SU-DHL-6 (cell line): ENCODE data around the gene TMEM60.

Source experiments
- H2AFZ ChIP-seq: fragments of 200-600 bp; sonication (generic); 2 replicates; pipeline ENCODE4 v1.6.1; 2014; ENCODE audit warnings: low read depth, mild to moderate bottlenecking, moderate library complexity, mixed read lengths, antibody characterized with exemption, low read length; ENCODE audit not compliant: severe bottlenecking
- H3F3A ChIP-seq: fragments of 200-600 bp; shearing (Covaris generic); 2 replicates; pipeline ENCODE4 v1.6.0; 2016; ENCODE audit warnings: antibody characterized with exemption, mild to moderate bottlenecking; ENCODE audit not compliant: insufficient read depth
- H3K27ac ChIP-seq: fragments of 200-600 bp; sonication (generic); 2 replicates; pipeline ENCODE4 v1.5.1; 2016; ENCODE audit warnings: low read depth, mild to moderate bottlenecking, low read length, moderate library complexity, mixed read lengths
- H3K27me3 ChIP-seq: fragments of 200-600 bp; sonication (generic), shearing (Covaris generic); 2 replicates; pipeline ENCODE4 v1.6.0; 2014; ENCODE audit warnings: mild to moderate bottlenecking, low read length
- H3K36me3 ChIP-seq: fragments of 200-600 bp; sonication (generic); 2 replicates; pipeline ENCODE4 v1.6.1; 2014; ENCODE audit warnings: mild to moderate bottlenecking, low read length, mixed read lengths
- H3K4me2 ChIP-seq: fragments of 300-600, 200-600 bp; shearing (Covaris generic), sonication (generic); 2 replicates; pipeline ENCODE4 v1.6.0; 2014; ENCODE audit warnings: low read length, low read depth, mild to moderate bottlenecking; ENCODE audit not compliant: poor library complexity, severe bottlenecking
- H3K4me3 ChIP-seq: fragments of 200-600 bp; sonication (generic); 2 replicates; pipeline ENCODE4 v1.5.1; 2014; ENCODE audit warnings: antibody characterized with exemption, low read length, mild to moderate bottlenecking, mixed read lengths; ENCODE audit not compliant: insufficient read depth, poor library complexity, severe bottlenecking
- H3K79me2 ChIP-seq: fragments of 200-600 bp; sonication (generic); 2 replicates; pipeline ENCODE4 v1.6.1; 2014; ENCODE audit warnings: mild to moderate bottlenecking, low read length, moderate library complexity; ENCODE audit not compliant: insufficient read depth
- H3K9ac ChIP-seq: fragments of 200-600 bp; sonication (generic); 2 replicates; pipeline ENCODE4 v1.7.0; 2014; ENCODE audit warnings: mild to moderate bottlenecking, low read length
- H3K9me2 ChIP-seq: fragments of 200-600 bp; sonication (generic); replicated peaks from 2 replicates; pipeline ENCODE4 v1.6.1; 2014; ENCODE audit warnings: low read length; ENCODE audit not compliant: insufficient read depth
- H3K9me3 ChIP-seq: fragments of 200-600 bp; sonication (generic); 2 replicates; pipeline ENCODE4 v1.6.1; 2014; ENCODE audit warnings: low read length, mixed read lengths; ENCODE audit not compliant: insufficient read depth
- H4K20me1 ChIP-seq: fragments of 200-600 bp; sonication (generic); 2 replicates; pipeline ENCODE4 v1.6.1; 2014; ENCODE audit warnings: low read depth, mild to moderate bottlenecking, antibody characterized with exemption, low read length, moderate library complexity, mixed read lengths
- EZH2phosphoT487 ChIP-seq: fragments of 200-600 bp; sonication (generic), shearing (Covaris generic); conservative IDR thresholded peaks from 2 replicates; pipeline ENCODE4 v1.6.1; 2018; ENCODE audit warnings: mild to moderate bottlenecking, antibody characterized with exemption, low read length, moderate library complexity, mixed read lengths
- TF ChIP-seq, protein P1 (sequence below): fragments of 200-600 bp; sonication (generic); IDR thresholded peaks from one replicate; pipeline ENCODE4 v1.5.1; 2017; ENCODE audit warnings: antibody characterized with exemption, mild to moderate bottlenecking, low read length, moderate library complexity; ENCODE audit not compliant: insufficient read depth, poor library complexity, severe bottlenecking

TMEM60 gene

DNA sequence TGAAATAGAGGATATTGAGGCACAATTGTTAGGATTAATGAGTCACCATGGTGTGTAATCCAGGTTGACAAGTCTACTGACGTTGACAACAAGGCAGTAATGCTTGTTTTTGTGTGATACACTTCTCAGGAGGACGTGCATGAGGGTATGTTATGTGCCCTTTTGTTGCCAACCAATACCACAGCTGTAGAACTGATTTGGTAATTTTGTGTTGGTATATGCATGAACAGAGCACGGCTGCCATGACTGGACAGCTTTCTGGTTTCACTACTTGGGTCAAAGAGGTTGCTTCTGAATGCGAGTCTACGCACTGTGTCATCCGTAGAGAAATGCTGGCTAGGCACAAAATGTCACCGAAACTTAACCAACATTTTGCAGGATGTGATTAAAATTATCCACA lies 33.2 kb upstream of the TMEM60 start:
- peak overlapping the region; percentile 97 for H3K27ac ChIP-seq
- H4K20me1 ChIP-seq, result peaks cover 11% of the 10 kb centered on the region; the same call in 1 of the 2 replicates
- H3K9ac ChIP-seq, result peak overlapping the region; percentile 1; the same call in 1 of the 2 replicates
- no peaks in the 10 kb centered on the region for H3K9me2 ChIP-seq
- H3K27me3 ChIP-seq, result no peaks in the 10 kb centered on the region
- peaks cover 99% of the 10 kb centered on the region for H3K79me2 ChIP-seq
- H3K4me2 ChIP-seq, result peak overlapping the region; percentile 97
- no peak overlapping the region for H3K4me3 ChIP-seq
- no peak overlapping the region for H2AFZ ChIP-seq
- H3K36me3 ChIP-seq, result no peaks in the 10 kb centered on the region
- H3K9me3 ChIP-seq, result no peaks in the 10 kb centered on the region
- TF ChIP-seq, protein P1, sequence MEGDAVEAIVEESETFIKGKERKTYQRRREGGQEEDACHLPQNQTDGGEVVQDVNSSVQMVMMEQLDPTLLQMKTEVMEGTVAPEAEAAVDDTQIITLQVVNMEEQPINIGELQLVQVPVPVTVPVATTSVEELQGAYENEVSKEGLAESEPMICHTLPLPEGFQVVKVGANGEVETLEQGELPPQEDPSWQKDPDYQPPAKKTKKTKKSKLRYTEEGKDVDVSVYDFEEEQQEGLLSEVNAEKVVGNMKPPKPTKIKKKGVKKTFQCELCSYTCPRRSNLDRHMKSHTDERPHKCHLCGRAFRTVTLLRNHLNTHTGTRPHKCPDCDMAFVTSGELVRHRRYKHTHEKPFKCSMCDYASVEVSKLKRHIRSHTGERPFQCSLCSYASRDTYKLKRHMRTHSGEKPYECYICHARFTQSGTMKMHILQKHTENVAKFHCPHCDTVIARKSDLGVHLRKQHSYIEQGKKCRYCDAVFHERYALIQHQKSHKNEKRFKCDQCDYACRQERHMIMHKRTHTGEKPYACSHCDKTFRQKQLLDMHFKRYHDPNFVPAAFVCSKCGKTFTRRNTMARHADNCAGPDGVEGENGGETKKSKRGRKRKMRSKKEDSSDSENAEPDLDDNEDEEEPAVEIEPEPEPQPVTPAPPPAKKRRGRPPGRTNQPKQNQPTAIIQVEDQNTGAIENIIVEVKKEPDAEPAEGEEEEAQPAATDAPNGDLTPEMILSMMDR, result no peak
- TF ChIP-seq EZH2phosphoT487, result no peak
- H3F3A ChIP-seq, result peaks cover 61% of the 10 kb centered on the region

DNA sequence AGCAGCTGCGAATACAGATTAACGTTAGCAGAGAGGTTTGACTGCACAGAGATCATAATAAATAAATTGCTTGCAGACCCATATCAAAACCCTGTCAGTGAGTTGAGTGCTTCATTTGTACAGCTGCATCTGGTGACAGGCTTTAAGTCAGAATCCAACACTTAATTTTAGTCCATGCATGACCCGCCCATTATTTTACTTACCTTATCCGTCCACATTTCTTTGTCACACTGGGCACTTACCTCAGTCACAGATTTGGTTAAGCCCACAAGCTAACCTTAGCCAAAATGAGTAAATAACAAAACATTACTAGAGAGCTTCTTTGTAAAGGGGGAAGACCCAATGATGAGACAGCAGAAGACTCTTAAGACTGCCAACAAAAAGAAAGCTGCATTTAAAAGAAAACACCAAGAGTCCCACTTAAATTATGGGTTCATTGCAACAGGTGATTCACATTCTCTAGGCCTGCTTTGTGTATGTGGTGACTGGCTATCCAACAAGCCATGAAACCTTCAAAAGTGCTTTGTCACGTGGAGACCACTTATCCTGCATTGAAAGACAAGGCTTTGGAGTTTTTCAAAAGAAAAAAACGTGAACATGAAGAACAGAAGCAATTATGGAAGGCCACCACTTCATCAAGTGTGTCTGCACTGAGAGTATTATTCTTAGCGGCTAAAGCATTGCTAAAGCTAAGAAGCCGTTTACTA lies 32.6 kb upstream of the TMEM60 start:
- Histone ChIP-seq H3K36me3 (no peaks in the 10 kb centered on the region), H3K79me2 (peaks cover 99% of the 10 kb centered on the region), H4K20me1 (peaks cover 11% of the 10 kb centered on the region; the same call in 1 of the 2 replicates), H3F3A (peaks cover 68% of the 10 kb centered on the region), H3K9me3 (no peaks in the 10 kb centered on the region), H3K27ac (peak overlapping the region; percentile 97), H3K9ac (peak overlapping the region; percentile 26), H3K4me2 (peak overlapping the region; percentile 97), H2AFZ (no peak overlapping the region), H3K4me3 (no peak overlapping the region), H3K27me3 (no peaks in the 10 kb centered on the region), H3K9me2 (no peaks in the 10 kb centered on the region)
- TF ChIP-seq, protein P1, result no peak
- no peak for TF ChIP-seq EZH2phosphoT487

DNA sequence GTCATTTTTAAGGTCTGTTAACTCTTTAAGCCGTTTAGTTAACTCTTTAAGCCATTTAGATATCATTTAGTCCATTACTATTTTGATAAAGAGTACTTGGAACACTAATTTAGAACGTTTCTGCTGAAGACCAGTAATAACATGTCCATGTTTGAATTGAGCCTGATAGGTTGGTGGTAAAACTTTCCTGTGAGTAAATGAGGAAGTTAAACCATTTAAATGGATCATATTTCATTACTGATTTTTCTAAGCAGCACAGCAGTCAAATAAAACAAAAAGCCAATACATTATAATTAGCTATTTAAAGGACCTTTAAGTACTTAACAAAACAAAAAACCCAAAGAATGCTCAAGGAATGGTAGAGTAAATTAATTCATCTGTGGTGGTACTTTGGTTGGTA lies 29.8 kb upstream of the TMEM60 start:
- peak overlapping the region; percentile 97 for H3K27ac ChIP-seq
- TF ChIP-seq, protein P1, result no peak
- TF ChIP-seq EZH2phosphoT487, result no peak
- no peaks in the 10 kb centered on the region for H3K27me3 ChIP-seq
- peaks cover 11% of the 10 kb centered on the region; the same call in 1 of the 2 replicates for H4K20me1 ChIP-seq
- H3K4me3 ChIP-seq, result peak overlapping the region; percentile 32
- H2AFZ ChIP-seq, result no peak overlapping the region
- H3K9me2 ChIP-seq, result no peaks in the 10 kb centered on the region
- H3K9me3 ChIP-seq, result no peaks in the 10 kb centered on the region
- H3K36me3 ChIP-seq, result no peaks in the 10 kb centered on the region
- H3F3A ChIP-seq, result peaks cover 84% of the 10 kb centered on the region
- peak overlapping the region; percentile 10; the same call in 1 of the 2 replicates for H3K9ac ChIP-seq
- peak overlapping the region; percentile 97 for H3K4me2 ChIP-seq
- H3K79me2 ChIP-seq, result peaks cover 97% of the 10 kb centered on the region
